ENCODE results near the gene HOXB9.

HOXB9 gene

DNA sequence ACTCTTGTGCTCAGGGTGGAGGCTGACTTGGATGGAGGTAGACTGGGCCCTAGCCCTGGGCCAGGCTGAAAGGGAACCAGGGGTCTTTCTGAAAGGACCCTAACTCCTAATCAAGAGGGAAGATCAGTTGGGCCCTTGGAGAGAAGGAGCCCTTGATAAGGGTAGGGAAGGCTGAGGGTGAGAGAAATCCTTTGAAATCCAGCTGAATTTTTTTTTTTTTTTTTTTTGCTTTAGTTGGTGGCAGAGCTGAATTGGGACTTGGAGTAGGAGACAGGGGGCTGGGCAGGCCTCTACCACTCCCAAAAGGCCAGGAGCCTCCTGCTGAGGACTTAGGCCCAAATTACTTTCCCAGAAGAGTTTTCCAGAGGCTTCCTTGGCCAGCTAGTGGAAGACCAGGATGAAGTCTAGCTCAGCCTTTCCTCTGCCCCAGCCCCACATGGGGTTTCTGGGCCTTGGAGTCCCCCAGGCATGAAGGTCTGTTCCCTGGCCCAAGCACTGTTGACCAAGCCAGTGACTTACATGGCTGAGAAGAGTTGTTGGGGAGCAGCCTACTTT lies 35.5 kb downstream of the HOXB9 start:
- TF ChIP-seq, protein P1, sequence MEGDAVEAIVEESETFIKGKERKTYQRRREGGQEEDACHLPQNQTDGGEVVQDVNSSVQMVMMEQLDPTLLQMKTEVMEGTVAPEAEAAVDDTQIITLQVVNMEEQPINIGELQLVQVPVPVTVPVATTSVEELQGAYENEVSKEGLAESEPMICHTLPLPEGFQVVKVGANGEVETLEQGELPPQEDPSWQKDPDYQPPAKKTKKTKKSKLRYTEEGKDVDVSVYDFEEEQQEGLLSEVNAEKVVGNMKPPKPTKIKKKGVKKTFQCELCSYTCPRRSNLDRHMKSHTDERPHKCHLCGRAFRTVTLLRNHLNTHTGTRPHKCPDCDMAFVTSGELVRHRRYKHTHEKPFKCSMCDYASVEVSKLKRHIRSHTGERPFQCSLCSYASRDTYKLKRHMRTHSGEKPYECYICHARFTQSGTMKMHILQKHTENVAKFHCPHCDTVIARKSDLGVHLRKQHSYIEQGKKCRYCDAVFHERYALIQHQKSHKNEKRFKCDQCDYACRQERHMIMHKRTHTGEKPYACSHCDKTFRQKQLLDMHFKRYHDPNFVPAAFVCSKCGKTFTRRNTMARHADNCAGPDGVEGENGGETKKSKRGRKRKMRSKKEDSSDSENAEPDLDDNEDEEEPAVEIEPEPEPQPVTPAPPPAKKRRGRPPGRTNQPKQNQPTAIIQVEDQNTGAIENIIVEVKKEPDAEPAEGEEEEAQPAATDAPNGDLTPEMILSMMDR (IDR thresholded peaks at IDR 0.05) = no peak

DNA sequence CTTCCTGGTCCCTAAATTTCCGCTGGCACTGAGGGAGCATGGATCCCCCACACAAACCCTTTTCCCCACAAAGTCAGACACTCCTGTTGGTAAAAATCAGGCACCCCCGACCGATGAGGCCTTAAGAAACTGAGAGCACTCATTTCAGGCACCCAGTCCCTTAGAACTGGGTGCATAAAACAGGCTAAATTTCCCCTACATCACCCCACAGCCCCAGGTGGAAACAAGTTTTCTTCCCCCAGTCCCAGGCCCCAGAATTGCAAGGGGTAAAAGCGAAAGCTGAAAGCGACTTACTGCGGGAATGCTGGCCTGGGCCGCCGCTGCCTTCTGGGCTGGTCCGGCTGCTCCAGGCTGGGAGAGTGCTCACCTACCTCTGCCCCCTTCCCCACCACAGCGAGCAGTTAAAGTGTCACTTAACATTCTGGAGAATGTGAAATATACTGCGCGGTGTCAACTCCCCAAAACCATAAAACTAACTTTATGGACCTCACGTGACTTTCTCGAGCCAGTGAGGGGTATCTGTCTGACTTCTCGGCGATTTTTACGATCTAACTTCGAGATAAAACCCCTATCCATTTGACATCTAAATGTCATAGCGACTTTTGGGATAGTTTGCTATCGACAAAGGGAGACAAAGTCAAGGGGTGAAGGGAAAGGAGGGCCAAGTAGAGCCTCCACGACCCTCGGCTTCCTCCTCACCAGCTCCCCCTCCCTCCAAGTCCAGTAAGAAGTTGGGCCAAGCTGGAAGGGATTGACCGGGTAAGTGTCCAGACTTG lies 36.1 kb downstream of the HOXB9 start, which contains the start of gene HOXB3:
HOXB3 (minus strand) TSS at position 411 of the 776 bp plus-strand sequence. CDS start 37,767 bp downstream, outside the sequence.
- TF ChIP-seq, protein P1 (IDR thresholded peaks at IDR 0.05) = no peak

DNA sequence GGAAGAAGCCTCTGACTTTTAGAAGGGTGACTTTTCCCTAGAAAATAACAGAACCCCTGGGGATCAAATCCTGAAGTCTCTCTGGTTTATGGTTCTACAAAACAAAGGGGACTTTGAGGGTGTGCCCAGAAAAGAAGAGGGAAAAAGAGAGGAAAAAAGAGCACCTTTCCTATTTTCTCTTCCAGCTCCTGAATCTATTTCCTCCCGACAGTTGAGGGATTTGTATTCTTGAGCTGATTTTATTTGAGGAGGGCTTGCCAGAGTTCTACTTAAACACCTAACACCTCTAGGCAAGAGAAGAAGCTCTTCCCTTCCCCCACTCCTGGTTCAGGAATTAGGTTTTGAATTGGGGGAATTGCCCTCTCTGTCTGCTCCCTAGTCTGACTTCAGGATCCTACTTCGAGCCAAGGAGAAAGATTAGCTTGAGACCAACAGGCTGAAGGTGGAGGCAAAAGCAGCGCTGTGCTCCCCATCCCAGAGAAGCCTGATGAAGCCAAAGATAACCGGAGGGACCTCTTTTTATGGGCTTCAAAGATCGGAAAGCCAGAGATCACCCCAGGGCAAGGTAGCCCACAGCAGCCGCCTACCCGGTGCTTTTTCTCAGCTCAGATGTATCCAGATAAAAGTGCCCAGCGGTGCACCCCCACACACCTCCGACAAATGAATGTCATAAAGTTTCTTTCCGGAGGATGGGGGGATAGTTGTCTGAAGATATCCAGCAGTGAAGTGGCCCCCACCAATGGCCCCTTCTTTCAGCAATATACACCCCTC lies 36.9 kb downstream of the HOXB9 start:
- TF ChIP-seq, protein P1 (IDR thresholded peaks at IDR 0.05) = no peak

DNA sequence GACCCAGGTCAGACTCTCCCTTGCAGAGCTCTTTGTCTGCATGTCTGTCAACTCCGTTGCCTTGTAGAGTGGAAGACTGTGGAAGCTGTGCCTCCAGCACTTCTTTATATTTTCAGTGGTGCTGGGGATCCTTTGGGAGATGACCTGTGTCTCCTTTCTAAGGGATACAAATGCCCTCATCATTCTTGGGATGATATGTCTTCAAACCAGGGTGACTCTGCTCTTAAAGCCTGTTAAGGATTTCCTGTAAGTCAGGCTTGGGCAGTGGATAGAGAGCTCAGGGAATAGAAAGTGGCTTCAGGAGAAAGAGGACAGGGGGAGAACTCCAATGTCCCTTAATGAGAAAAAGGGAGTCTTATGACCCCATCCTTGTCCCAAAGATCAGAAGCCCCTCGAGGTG lies 37.6 kb downstream of the HOXB9 start:
- TF ChIP-seq, protein P1 (IDR thresholded peaks at IDR 0.05) = no peak

DNA sequence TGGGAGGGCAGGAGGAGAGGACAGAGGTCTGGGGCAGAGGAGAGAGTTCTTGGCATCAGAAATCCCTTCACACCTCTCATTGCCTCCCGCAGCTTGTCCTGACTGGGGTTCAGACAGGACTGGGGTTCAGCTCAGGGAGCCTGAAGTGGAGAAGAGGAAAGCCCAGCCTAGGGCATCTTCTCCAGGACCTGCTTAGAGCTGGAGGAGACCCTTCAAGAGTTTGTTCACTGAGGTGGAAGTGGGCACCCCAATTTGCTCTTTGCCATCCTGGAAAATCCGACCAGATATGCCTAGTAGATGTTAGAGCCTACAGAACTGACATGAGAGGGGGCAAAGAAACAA lies 38.1 kb downstream of the HOXB9 start:
- TF ChIP-seq, protein P1 (IDR thresholded peaks at IDR 0.05) = no peak

DNA sequence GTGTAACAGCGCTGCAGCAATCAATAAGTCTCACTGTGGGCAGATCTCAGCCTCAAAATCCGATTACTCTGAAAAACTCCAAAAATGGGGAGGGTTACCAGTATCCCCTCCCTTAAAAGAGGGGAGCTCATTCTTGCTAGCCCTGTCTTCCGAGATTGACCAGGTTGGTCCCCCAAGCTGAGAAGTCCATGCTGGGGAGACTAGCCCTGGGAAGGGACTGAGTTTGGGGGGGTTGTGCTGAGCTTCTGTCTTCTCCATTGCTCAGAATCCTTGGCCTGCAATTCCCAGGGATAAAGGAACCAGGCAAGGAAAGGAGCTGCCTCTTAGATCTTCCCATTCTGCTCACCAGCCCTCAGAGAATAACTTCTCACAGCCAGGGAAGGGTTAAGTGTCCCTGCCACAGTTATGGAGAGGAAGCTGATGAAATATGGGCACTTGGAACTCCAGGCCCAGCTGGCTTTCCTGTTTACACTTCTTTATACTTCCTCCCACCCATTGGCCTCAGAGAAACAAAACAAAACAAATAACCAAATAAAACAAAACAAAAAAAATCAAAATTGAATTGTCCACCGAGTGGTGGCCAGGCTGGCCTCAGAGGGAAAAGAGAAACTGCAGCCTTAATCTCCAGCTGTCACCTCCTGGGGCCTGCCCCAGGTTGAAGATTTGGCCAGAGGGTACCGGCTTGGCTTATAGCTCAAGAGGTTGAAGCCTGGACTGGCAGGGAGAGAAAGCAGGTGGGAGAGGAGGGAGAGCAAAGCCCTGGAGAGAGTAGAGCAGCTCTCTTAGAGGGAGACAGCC lies 38.7 kb downstream of the HOXB9 start:
- TF ChIP-seq, protein P1 (IDR thresholded peaks at IDR 0.05) = no peak
